Placental pericyte (primary cell): ENCODE data around the gene NXF3. TPM values are rescaled to one million over a fixed set of nuclear protein-coding genes. Genes with fewer than 3 reads are reported as not detected.

ENCODE experiments used
- total RNA-seq: library from RNA; depleted of rRNA; stranded (reverse); fragments of >200 nt; gene quantifications from 2 replicates; pipeline ENCODE4 v1.2.3, GENCODE V29; 2012

The NXF3 gene
- not detected in 2 replicates for total RNA-seq

DNA sequence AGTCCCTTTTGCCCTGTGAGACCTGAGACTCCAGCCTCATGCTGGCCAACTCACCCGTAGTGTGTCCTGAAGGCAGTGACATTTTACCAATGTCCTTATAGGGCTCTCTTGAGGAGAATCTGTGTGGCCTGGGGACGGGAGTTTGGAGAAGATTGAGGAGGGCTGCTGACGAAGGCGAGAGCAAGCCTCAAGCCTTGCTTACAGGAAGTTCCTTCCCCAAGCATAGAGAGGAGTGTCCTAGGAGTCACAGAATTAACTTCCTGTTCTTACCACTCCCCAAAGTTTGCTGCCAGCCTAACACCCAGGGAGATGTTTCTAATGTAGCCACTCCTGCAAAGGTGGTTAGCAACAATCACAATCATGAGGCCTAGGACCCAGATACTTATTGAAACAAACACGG, at the start of gene NXF3:
TSS of gene NXF3 (minus strand) at position 202 of the 400 bp plus-strand sequence. CDS start at position 82, 120 bp downstream.

DNA sequence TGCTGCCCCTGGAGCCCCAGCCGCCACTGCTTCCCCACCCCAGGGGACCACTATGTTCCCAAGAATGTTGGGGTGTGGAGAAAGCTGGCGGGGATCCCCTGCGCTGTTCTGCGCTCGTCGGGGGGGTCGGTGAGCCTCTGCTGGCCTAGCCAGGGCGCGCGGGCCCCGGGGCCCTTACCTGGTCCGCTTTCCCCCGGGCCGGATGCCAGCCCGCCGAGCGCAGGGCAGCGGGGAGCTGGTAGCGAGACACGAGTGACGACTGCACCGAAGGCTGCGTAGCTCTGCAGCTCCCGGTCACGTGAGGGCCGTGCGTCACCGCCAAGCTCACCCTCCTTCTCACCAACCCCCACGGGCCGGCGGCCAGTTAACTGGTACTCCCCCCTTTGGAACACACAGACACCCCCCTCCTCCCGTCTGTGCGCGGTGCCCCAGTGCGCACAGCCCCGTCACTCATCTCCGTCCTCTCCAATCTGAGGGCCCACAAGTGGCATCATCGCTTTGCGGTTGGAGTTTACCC, 29.0 kb downstream of the NXF3 start, which contains the start of gene BEX1:
TSS of gene BEX1 (minus strand) at position 254 of the 517 bp plus-strand sequence. CDS start 897 bp downstream, outside the sequence.

Other genes starting within 250 kb of the NXF3 start
- 0.14 and 0.66 TPM in 2 replicates for gene RAB40AL, start 155.9 kb downstream of the NXF3 start, total RNA-seq
- 9.0 TPM in 1 of 2 replicates, not detected in the other for gene BEX1, start 29.0 kb downstream of the NXF3 start, total RNA-seq
- gene BEX4, start 122.0 kb upstream of the NXF3 start, total RNA-seq = 3.6 and 16.6 TPM in 2 replicates
- 69.9 and 80.1 TPM in 2 replicates for gene TCEAL8, start 162.0 kb upstream of the NXF3 start, total RNA-seq
- not detected in 2 replicates for gene TCEAL5, start 183.6 kb upstream of the NXF3 start, total RNA-seq
- 2.6 TPM in 1 of 2 replicates, not detected in the other for gene BEX2, start 217.8 kb upstream of the NXF3 start, total RNA-seq
- gene TCEAL7, start 237.1 kb upstream of the NXF3 start, total RNA-seq = 0.44 and 11.7 TPM in 2 replicates